Stimulated activated CD4-positive, alpha-beta T cell treated with anti-CD3 and anti-CD28 coated beads, Interleukin-15, amount 100 ng/mL, for 1 hour (primary cell): ENCODE measurements around the gene COX14.
"Not testable (repeated sequence)": the region's sequence is repeated elsewhere in the genome, so short reads cannot be mapped to it uniquely, and the experiment has no call there.

Experiments used
- DNase-seq, 2 donors: peaks; one replicate each; pipeline ENCODE4 v3.0.0-alpha.2; 2020; ENCODE audit warnings: low read depth in 1 of 2, low spot score in 1 of 2

The COX14 gene

DNA sequence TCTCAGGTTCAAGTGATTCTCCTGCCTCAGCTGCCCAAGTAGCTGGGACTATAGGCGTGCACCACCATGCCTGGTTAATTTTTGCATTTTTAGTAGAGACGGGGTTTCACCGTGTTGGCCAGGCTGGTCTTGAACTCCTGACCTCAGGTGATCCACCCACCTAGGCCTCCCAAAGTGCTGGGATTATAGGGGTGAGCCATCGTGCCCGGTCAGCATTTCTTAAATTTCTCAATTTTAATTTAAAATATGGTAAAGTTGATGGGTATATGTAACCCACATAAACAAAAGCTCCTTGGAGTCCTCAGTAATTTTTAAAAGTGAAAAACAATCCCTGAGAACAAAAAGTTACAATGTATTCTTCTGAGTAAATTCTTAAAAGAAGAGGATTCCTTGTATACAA lies 42.9 kb downstream of the COX14 start:
- not testable (repeated sequence) for DNase-seq

DNA sequence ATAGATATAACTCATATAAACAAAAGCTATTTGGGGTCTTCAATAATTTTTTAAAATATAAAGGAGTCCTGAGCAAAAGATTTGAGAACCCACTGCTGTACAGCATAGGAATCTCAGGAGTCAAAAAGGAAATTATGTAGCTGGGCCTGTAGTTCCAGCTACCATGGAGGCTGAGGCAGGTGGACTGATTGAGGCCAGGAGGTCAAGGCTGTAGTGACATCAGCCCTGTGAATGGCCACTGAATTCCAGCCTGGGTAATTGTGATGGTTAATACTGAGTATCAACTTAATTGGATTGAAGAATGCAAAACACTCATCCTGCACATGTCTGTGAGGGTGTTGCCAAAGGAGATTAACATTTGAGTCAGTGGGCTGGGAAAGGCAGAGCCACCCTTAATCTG lies 44.6 kb downstream of the COX14 start:
- no peak for DNase-seq

DNA sequence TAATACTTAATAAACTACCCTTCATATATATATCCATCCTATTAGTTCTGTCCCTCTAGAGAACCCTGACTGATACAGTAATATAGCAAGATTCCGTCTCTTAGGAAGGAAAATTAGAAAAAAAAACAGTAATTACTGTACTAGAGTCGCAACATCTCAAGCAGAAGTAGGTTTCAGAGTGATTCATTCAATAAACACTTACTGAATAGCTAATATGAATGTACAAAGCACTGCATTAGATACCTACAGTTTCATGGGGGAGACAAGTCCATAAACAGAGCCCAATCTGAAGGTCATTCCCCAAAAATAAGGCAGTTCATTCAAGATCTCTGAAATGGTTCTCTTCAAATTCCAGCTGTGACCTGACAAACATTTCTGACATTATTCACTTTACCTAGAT lies 45.2 kb downstream of the COX14 start:
- no peak for DNase-seq

DNA sequence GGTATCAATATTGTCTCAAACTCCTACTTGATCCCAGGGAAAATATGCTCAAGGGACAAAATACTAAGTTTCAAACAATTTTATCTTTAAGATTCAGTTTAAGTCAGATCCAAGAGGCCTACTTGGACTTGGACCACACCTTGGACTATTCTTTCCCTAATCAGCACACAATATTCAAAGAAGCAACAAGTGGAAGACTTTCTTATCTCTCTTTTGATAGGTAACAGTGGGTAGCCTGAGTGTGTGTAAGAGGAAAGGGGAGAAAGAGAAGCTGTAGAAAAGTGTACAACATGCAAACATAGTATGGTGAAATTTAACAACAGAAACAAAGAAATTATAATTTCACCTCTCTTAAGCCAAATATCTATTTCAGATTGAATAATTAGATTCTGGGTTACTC lies 48.6 kb downstream of the COX14 start:
- DNase-seq = no peak

DNA sequence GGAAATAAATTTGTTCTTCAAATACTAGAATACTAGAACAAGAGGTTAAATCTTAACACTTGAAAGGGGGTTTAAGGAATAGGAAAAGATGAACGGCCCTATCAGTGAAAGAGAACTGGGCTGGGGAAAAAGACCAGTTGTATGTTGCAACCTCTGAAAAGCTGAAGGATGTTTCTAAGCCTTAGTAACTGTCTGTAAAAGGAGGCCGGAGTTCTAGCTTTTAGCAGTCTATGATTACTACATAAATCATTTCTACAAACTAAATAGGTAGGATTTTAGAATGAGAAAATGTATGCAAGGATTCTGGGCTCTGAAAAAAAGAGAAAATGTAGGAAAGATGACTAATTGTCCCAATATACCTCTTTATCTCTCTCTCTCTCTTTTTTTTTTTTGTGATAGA lies 50.2 kb downstream of the COX14 start:
- DNase-seq = no peak

DNA sequence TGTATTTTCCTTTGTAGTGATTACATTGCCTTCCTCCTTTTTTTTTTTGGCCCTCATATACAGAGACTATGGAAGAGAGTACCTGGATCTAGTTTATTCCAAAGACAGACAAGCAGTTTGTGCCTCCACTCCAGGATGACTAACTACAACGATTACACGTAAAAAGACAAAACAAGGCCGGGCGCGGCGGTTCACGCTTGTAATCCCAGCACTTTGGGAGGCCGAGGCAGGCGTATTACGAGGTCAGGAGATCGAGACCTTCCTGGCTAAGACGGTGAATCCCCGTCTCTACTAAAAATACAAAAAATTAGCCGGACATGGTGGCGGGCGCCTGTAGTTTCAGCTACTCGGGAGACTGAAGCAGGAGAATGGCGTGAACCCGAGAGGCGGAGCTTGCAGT lies 52.9 kb downstream of the COX14 start:
- DNase-seq = no peak

DNA sequence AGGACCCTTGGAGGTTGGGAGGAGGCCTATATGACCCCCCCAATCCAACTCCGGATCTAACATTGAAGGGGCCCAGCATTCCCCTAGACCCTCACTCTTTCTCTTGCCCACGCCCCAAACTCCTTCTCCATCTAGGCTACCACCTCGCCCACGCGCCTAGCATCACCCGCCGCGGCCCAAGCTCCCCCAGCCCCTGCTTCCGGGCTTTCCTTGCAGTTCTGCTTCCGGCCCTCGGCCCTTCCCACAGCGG lies 54.7 kb downstream of the COX14 start:
- no peak for DNase-seq

DNA sequence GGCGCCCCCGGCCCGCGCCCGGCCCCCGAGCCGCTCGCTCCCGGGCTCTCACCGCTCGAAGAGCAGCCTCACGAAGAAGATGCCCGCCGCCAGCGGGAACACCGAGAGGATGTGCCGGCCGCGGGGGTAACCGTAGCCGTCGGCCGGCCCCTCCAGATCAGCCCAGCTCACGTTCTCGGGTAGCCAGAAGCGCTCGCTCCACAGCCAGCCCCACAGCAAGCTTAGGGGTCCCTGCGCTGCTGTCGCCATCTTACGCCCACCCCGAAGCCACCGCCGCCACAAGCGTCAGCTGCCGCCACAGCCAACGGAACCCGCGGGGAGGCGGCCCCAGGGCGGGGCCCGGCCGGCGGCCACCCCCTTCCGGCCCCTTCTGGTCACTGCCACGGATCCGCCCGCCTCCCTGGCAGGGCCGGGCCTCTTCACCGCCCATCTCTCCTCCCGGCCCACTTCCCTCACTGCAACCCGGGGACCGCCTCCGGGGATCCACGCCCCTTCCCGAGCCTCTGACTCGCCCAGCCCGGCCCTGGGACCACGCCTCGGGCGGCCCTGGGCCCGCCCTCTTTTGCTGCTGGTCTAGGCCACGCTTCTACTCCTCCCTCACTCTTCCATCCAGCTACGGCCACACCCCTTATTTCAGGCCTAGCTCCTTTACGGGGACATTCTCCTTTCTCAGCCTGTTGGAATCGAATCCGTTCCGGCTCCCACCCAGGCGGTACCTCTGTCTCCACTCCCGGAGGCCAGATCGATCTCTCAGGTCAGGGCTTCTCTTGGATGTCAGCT lies 55.2 kb downstream of the COX14 start, which contains the start of gene CERS5:
Gene CERS5, minus strand, starts transcription at position 321 of the 780 bp plus-strand sequence. Its CDS starts 72 bp downstream, at position 249.
- DNase-seq = peak; percentile 92 to 94
